SK-N-SH (cell line): ENCODE data around the gene FRY. TPM values are rescaled to one million over a fixed set of nuclear protein-coding genes. Genes with fewer than 3 reads are reported as not detected.

Experiments used
- CTCF ChIA-PET: fragments of 300-600, 350-600 bp; formaldehyde crosslinking; extraction: SDS; loops from one replicate; lab custom pipeline; 2021; lab: Yijun Ruan, JAX
- POLR2A ChIA-PET: fragments of 350-600 bp; sonication (Branson Sonifier 250); formaldehyde crosslinking; extraction: SDS; loops from one replicate; lab custom pipeline; 2020; ENCODE audit warnings: antibody characterized with exemption, inconsistent platforms; lab: Yijun Ruan, JAX
- DNase-seq: peaks from one replicate; pipeline ENCODE4 v3.0.0; 2012
- H2AFZ ChIP-seq: fragments of 200-600 bp; sonication (generic); 2 replicates; pipeline ENCODE4 v1.8.1; 2016; ENCODE audit warnings: antibody characterized with exemption, mild to moderate bottlenecking, low read depth
- H3F3A ChIP-seq: fragments of 200-600 bp; sonication (generic); replicated peaks from 2 replicates; pipeline ENCODE3; 2016; ENCODE audit warnings: antibody characterized with exemption, mild to moderate bottlenecking; ENCODE audit not compliant: insufficient read depth
- H3K27ac ChIP-seq, 2 experiments: fragments of 200-500 bp in 1 of 2; fragments of 200-600 bp in 1 of 2; sonication (Bioruptor generic) in 1 of 2; sonication (generic), shearing (Covaris generic) in 1 of 2; 2 replicates each; pipeline versions ENCODE4 v1.5.1 to v1.6.1; 2014 to 2016; ENCODE audit warnings: low read depth in 2 of 2, inconsistent platforms in 1 of 2, low read length in 1 of 2, mild to moderate bottlenecking in 1 of 2, mixed read lengths in 1 of 2
- H3K27me3 ChIP-seq: fragments of 200-600 bp; sonication (generic), shearing (Covaris generic); 2 replicates; pipeline ENCODE4 v1.6.1; 2016; ENCODE audit warnings: mixed run types; ENCODE audit not compliant: insufficient read depth
- H3K36me3 ChIP-seq, 2 experiments: fragments of 200-500 bp in 1 of 2; fragments of 200-600 bp in 1 of 2; sonication (Bioruptor generic) in 1 of 2; sonication (generic) in 1 of 2; replicated peaks in 1 of 2; 2 replicates each; pipeline versions ENCODE3 to v1.5.1; 2014 to 2016; ENCODE audit warnings: low read length in 1 of 2, mild to moderate bottlenecking in 1 of 2; ENCODE audit not compliant: insufficient read depth in 2 of 2, control insufficient read depth in 1 of 2
- H3K4me1 ChIP-seq, 2 experiments: fragments of 200-500 bp in 1 of 2; fragments of 200-600 bp in 1 of 2; sonication (Bioruptor generic) in 1 of 2; sonication (generic), shearing (Covaris generic) in 1 of 2; 2 replicates each; pipeline versions ENCODE4 v1.5.1 to v1.6.1; 2014 to 2016; ENCODE audit warnings: low read depth in 1 of 2, low read length in 1 of 2, mixed run types in 1 of 2; ENCODE audit not compliant: insufficient read depth in 2 of 2, control insufficient read depth in 1 of 2
- H3K4me2 ChIP-seq: fragments of 200-600 bp; sonication (generic), shearing (Covaris generic); 2 replicates; pipeline ENCODE4 v1.6.1; 2017; ENCODE audit warnings: mixed run types
- H3K4me3 ChIP-seq, 2 experiments: fragments of 200-500 bp in 1 of 2; fragments of 200-600 bp in 1 of 2; sonication (Bioruptor generic) in 1 of 2; sonication (generic), shearing (Covaris generic) in 1 of 2; 2 replicates each; pipeline versions ENCODE4 v1.5.1 to v1.8.1; 2014 to 2016; ENCODE audit warnings: low read depth in 2 of 2, inconsistent platforms in 1 of 2, low read length in 1 of 2, mild to moderate bottlenecking in 1 of 2, mixed read lengths in 1 of 2, moderate library complexity in 1 of 2
- H3K79me2 ChIP-seq: fragments of 200-600 bp; sonication (generic); 2 replicates; pipeline ENCODE4 v1.8.1; 2017; ENCODE audit warnings: mild to moderate bottlenecking; ENCODE audit not compliant: insufficient read depth
- H3K9ac ChIP-seq: fragments of 200-600 bp; sonication (generic); 2 replicates; pipeline ENCODE4 v1.6.1; 2017; ENCODE audit warnings: mixed run types
- H3K9me2 ChIP-seq: fragments of 200-600 bp; sonication (generic); 2 replicates; pipeline ENCODE4 v1.6.1; 2017; ENCODE audit warnings: mixed run types
- H3K9me3 ChIP-seq: fragments of 200-600 bp; sonication (generic); 2 replicates; pipeline ENCODE4 v1.6.1; 2017; ENCODE audit warnings: mixed run types, mild to moderate bottlenecking, moderate library complexity
- H4K20me1 ChIP-seq: fragments of 200-600 bp; sonication (generic); 2 replicates; pipeline ENCODE4 v1.6.1; 2017; ENCODE audit warnings: mild to moderate bottlenecking, mixed run types; ENCODE audit not compliant: insufficient read depth
- CHD2 ChIP-seq: fragments of 150-350 bp; IDR thresholded peaks from 2 replicates; pipeline ENCODE4 v1.6.1; 2018; ENCODE audit warnings: low read length; ENCODE audit not compliant: partially characterized antibody
- CTCF ChIP-seq: fragments of 200-600 bp; sonication (generic); IDR thresholded peaks from 2 replicates; pipeline ENCODE4 v1.6.1; 2017; ENCODE audit warnings: antibody characterized with exemption, mild to moderate bottlenecking, moderate library complexity
- ELF1 ChIP-seq: IDR thresholded peaks from 2 replicates; pipeline ENCODE4 v1.4.0; 2012
- FOSL2 ChIP-seq: IDR thresholded peaks from 2 replicates; pipeline ENCODE4 v1.4.0; 2012; ENCODE audit warnings: low read depth, mild to moderate bottlenecking, moderate library complexity, borderline replicate concordance
- FOXJ3 ChIP-seq: sonication (generic); formaldehyde crosslinking; IDR thresholded peaks from 2 replicates; pipeline ENCODE4 v1.5.1; 2020; ENCODE audit warnings: mild to moderate bottlenecking, missing genetic modification reagents
- GATA2 ChIP-seq: sonication (generic); formaldehyde crosslinking; IDR thresholded peaks from 2 replicates; pipeline ENCODE4 v1.5.0; 2020; ENCODE audit warnings: mild to moderate bottlenecking, missing genetic modification reagents
- IRF3 ChIP-seq: fragments of 150-350 bp; IDR thresholded peaks from 2 replicates; pipeline ENCODE4 v1.6.1; 2016; ENCODE audit warnings: mild to moderate bottlenecking, low read depth, low read length
- JUND ChIP-seq: IDR thresholded peaks from 2 replicates; pipeline ENCODE4 v1.4.0; 2012
- MXI1 ChIP-seq: IDR thresholded peaks from 2 replicates; pipeline ENCODE4 v1.6.1; 2012; ENCODE audit warnings: mild to moderate bottlenecking, low read depth, low read length, improper control_type of control experiment
- POLR2AphosphoS5 ChIP-seq: IDR thresholded peaks from 2 replicates; pipeline ENCODE4 v1.6.1; 2012; ENCODE audit warnings: low read depth, low read length
- REST ChIP-seq: IDR thresholded peaks from 2 replicates; pipeline ENCODE4 v1.6.1; 2012; ENCODE audit warnings: mild to moderate bottlenecking, low read depth, low read length, moderate library complexity
- SIN3A ChIP-seq: IDR thresholded peaks from 2 replicates; pipeline ENCODE4 v1.6.1; 2012; ENCODE audit warnings: low read depth, mild to moderate bottlenecking, low read length, moderate library complexity, borderline replicate concordance
- TAF1 ChIP-seq: IDR thresholded peaks from 2 replicates; pipeline ENCODE4 v1.6.1; 2012; ENCODE audit warnings: low read depth, mild to moderate bottlenecking, low read length, moderate library complexity, borderline replicate concordance
- TCF12 ChIP-seq: IDR thresholded peaks from 2 replicates; pipeline ENCODE4 v1.4.0; 2012
- TEAD4 ChIP-seq: IDR thresholded peaks from 2 replicates; pipeline ENCODE4 v1.4.0; 2012; ENCODE audit warnings: mild to moderate bottlenecking, borderline replicate concordance; ENCODE audit not compliant: insufficient read depth
- USF1 ChIP-seq: IDR thresholded peaks from 2 replicates; pipeline ENCODE4 v1.4.0; 2012; ENCODE audit warnings: low read depth, borderline replicate concordance
- ZBTB33 ChIP-seq: IDR thresholded peaks from 2 replicates; pipeline ENCODE4 v1.4.0; 2012; ENCODE audit warnings: low read depth, borderline replicate concordance
- polyA plus RNA-seq, 3 experiments: library from polyadenylated mRNA; depleted of rRNA; stranded (reverse); fragments of >200 nt; gene quantifications; 2 replicates each; pipeline ENCODE4 v1.2.3, GENCODE V29; 2012

The FRY gene
- polyA plus RNA-seq, 1 of the 3 experiments (the other 2 are of a cell fraction), result 1.4 TPM

GRCh38 chr13:32305646-32306045 lies 274.1 kb downstream of the FRY start:
- CTCF ChIA-PET, result interaction anchor here (1.3 to 3.4 kb wide), 3 partner anchors 10 to 396 kb away, joined by 3 to 13 read pairs (median 4); partner anchors contain the start of genes BRCA2 and ZAR1L
- Histone ChIP-seq H3K36me3 (no peaks in the 10 kb centered on the region), H3K4me2 (no peak overlapping the region), H3K4me1 (no peaks in the 10 kb centered on the region; a peak in 1 of 4 replicates), H3K79me2 (no peaks in the 10 kb centered on the region), H3K27ac (no peak overlapping the region), H4K20me1 (no peaks in the 10 kb centered on the region), H3K27me3 (no peaks in the 10 kb centered on the region), H3K9me3 (no peaks in the 10 kb centered on the region), H3F3A (no peaks in the 10 kb centered on the region), H3K4me3 (no peak overlapping the region), H3K9ac (no peak overlapping the region), H3K9me2 (no peaks in the 10 kb centered on the region), H2AFZ (no peak overlapping the region)
- TF ChIP-seq MXI1 (no peak), JUND (no peak), CHD2 (no peak), TCF12 (no peak), TAF1 (no peak), GATA2 (CRISPR knock-in tag) (no peak), USF1 (no peak), SIN3A (no peak), TEAD4 (no peak), CTCF (no peak), ELF1 (no peak), ZBTB33 (no peak), IRF3 (no peak), REST (no peak), FOSL2 (no peak), POLR2AphosphoS5 (no peak), FOXJ3 (CRISPR knock-in tag) (no peak)
- POLR2A ChIA-PET, result interaction anchor here (0.8 kb wide), 1 partner anchor 9 kb away, joined by 4 read pairs; the partner anchor contains the start of gene ZAR1L
- DNase-seq, result no peak
